Mononuclear cell (primary cell): Measurements from ENCODE around the gene CROCC. TPM values are rescaled to one million over a fixed set of nuclear protein-coding genes. Genes with fewer than 3 reads are reported as not detected.

Experiments used
- total RNA-seq: library from RNA; depleted of rRNA; stranded (reverse); fragments of >200 nt; gene quantifications from one replicate; pipeline ENCODE4 v1.2.3, GENCODE V29; 2012

Gene CROCC
- total RNA-seq, 1 donor, result 27.8 TPM

Other genes with a start within 250 kb of the CROCC start
- under 0.01 TPM for gene RNU1-4, start 181.4 kb upstream of the CROCC start, total RNA-seq
- under 0.01 TPM for gene RNU1-2, start 26.0 kb upstream of the CROCC start, total RNA-seq
- not detected for gene MFAP2, start 58.7 kb downstream of the CROCC start, total RNA-seq
- 15.1 TPM for gene ATP13A2, start 90.0 kb downstream of the CROCC start, total RNA-seq
- 100 TPM for gene SDHB, start 132.1 kb downstream of the CROCC start, total RNA-seq
- gene PADI2, start 197.5 kb downstream of the CROCC start, total RNA-seq, result 9.1 TPM